Body of pancreas (tissue), 4 donors: ENCODE results near the gene SORL1. TPM values are rescaled to one million over a fixed set of nuclear protein-coding genes. Genes with fewer than 3 reads are reported as not detected.

Experiments
- ATAC-seq: fragments of 150-250 bp; one replicate; pipeline ENCODE4 v1.9.1; 2016
- DNase-seq, 4 donors: peaks; one replicate each; pipeline ENCODE4 v3.0.0-alpha.2; 2019
- H3K27ac ChIP-seq, 4 donors: fragments of 200-600 bp; sonication (generic); 1 replicate in 3 of 4; 2 replicates in 1 of 4; pipeline versions ENCODE4 v1.5.1 to v1.6.1; 2016 to 2019; ENCODE audit warnings: mild to moderate bottlenecking in 1 of 4, mixed read lengths in 1 of 4, moderate library complexity in 1 of 4
- H3K27me3 ChIP-seq, 2 donors: fragments of 200-600 bp; sonication (generic); one replicate each; pipeline ENCODE4 v1.6.0; 2016; ENCODE audit warnings: mild to moderate bottlenecking in 1 of 2
- H3K36me3 ChIP-seq, 2 donors: fragments of 200-600 bp; sonication (generic); replicated peaks in 1 of 2; 2 replicates each; pipeline ENCODE4 v1.5.1; 2016; ENCODE audit warnings: low read depth in 2 of 2; ENCODE audit not compliant: insufficient read depth in 1 of 2
- H3K4me1 ChIP-seq: fragments of 200-600 bp; sonication (generic); one replicate; pipeline ENCODE4 v1.6.0; 2016
- H3K4me3 ChIP-seq, 2 donors: fragments of 200-600 bp; sonication (generic); 1 replicate in 1 of 2; 2 replicates in 1 of 2; pipeline ENCODE4 v1.5.1; 2016 to 2019
- H3K9me3 ChIP-seq, 3 donors: fragments of 200-600 bp; sonication (generic); 1 replicate in 2 of 3; 2 replicates in 1 of 3; pipeline ENCODE4 v1.5.1; 2016
- CTCF ChIP-seq, 7 experiments: fragments of 450-650 bp in 4 of 7; fragments of 200-600 bp in 3 of 7; sonication (generic) in 3 of 7; IDR thresholded peaks; one replicate each; pipeline ENCODE4 v1.5.1; 2016 to 2019; ENCODE audit warnings: antibody characterized with exemption in 7 of 7
- POLR2A ChIP-seq, 3 donors: fragments of 450-650 bp; IDR thresholded peaks; one replicate each; pipeline ENCODE4 v1.6.1; 2016; ENCODE audit warnings: antibody characterized with exemption in 3 of 3, mild to moderate bottlenecking in 2 of 3
- whole genome bisulfite sequencing, 2 donors: methylation state at CpG; one replicate each; pipeline ENCODE4 v1.1.5; 2017; 5-methylcytosine and 5-hydroxymethylcytosine counted together
- intact Hi-C: fragments of 100-400 bp; cut with DNase I; formaldehyde crosslinking; loops from one replicate; pipeline ENCODE4 v1.15.1; 2023
- total RNA-seq, 2 donors: library from RNA; depleted of rRNA; stranded (reverse); fragments of >200 nt; gene quantifications; one replicate each; pipeline ENCODE4 v1.1.0, GENCODE V29; 2016

Gene SORL1
- total RNA-seq, 2 donors from 2014 or later: 25.1 to 26.5 TPM

- whole genome bisulfite sequencing, 2 donors: 60 to 72% methylated on average over 1 of the region's 1 CpG
- DNase-seq (no peak), ATAC-seq (no peak)
- Histone ChIP-seq H3K27me3 (no peaks in the 10 kb centered on the region), H3K36me3 (no peaks in the 10 kb centered on the region), H3K9me3 (no peaks in the 10 kb centered on the region), H3K4me1 (peaks cover 5% of the 10 kb centered on the region), H3K27ac (no peak overlapping the region), H3K4me3 (no peak overlapping the region)
- no peak for TF ChIP-seq POLR2A (IDR thresholded peaks at IDR 0.05)
- no peak for TF ChIP-seq CTCF (IDR thresholded peaks at IDR 0.05)
- intact Hi-C loops: no loop called here
Observed at GRCh38 chr11:121450401-121450800, 1.7 kb upstream of the SORL1 start.

DNA sequence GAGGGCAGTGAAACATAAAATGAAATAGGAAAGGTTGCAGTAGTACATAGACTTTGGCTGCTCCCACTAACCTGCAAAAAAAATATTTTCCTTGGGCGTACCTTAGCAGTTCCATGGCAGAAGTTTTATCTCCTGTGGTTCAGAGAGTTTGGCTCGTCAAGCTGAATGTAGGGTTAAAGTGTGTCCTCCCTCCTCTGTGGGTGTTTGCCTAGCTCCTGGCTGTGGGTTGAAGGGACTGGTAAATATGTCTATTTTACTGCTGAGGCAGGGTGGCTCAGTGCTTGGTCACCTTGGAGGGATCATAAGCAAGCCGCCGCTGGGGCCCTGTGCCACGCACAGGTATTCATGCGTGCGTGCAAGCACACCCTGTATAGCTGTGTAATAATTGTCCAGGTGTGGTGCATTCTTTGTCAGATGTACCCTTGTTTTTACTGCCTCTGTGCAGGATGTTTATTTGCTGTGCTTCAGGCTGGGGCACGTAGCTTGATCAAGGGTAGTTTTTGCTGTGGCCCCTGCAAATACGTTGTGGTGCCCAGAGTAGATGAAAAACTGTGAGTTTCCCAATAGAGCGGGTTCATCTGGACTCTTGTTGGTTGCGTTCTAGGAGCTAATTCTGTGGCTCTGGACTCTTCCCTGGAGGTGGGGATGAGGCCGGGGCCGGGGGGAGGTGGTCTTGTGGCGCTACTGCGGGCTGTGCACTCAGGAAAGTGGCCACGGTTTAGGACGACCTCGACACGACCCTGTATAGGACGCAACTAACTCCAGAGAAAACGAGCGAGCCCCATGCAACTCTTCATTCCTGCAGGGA lies 732 bp upstream of the SORL1 start:
- intact Hi-C loops: no loop called here
- ATAC-seq: peak; percentile 27
- Histone ChIP-seq H3K27ac (peak overlapping the region; percentile 52 to 79 (median 67)), H3K27me3 (no peaks in the 10 kb centered on the region), H3K4me3 (peak overlapping the region in 1 of 2 donors; percentile 25), H3K36me3 (no peaks in the 10 kb centered on the region), H3K9me3 (no peaks in the 10 kb centered on the region), H3K4me1 (peaks cover 5% of the 10 kb centered on the region)
- 25 to 47% methylated on average over 7 to 22 of the region's 22 CpGs for WGBS, 2 donors
- DNase-seq: peak in 3 of 4 donors; percentile 20 to 34 (median 24)
- no peak for TF ChIP-seq CTCF (IDR thresholded peaks at IDR 0.05)
- no peak for TF ChIP-seq POLR2A (IDR thresholded peaks at IDR 0.05)

DNA sequence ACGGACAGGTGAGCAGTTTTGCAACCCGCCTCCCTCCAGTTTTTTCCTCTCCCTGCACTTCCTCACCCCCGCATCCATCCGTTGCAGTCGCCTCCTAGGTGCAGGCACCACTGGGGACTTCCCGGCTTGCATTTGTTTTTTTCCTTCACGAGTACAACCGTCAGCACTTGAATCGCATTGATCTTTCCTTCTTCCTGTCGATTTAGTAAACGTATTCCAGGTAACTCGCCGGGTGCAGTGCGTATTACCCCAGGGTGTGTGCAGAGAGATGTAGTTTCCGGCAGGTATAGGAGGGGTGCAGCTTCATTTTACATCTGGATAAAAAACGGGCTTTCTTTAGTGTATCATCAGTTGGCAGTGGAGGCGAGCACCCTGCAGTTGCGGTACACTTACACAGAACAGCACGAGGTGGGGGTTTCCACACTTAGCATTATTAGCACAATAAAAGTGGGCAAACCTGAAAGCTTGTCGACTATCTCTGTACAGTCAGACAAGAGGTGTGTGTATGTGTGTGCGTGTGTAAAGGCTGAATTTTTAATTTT lies 566 bp downstream of the SORL1 start, which contains the start of gene SORL1-AS1:
Gene SORL1-AS1 (minus strand): TSS at position 359 of the 542 bp plus-strand sequence.
- peaks cover 5% of the 10 kb centered on the region for H3K4me1 ChIP-seq
- intact Hi-C loops: no loop called here

DNA sequence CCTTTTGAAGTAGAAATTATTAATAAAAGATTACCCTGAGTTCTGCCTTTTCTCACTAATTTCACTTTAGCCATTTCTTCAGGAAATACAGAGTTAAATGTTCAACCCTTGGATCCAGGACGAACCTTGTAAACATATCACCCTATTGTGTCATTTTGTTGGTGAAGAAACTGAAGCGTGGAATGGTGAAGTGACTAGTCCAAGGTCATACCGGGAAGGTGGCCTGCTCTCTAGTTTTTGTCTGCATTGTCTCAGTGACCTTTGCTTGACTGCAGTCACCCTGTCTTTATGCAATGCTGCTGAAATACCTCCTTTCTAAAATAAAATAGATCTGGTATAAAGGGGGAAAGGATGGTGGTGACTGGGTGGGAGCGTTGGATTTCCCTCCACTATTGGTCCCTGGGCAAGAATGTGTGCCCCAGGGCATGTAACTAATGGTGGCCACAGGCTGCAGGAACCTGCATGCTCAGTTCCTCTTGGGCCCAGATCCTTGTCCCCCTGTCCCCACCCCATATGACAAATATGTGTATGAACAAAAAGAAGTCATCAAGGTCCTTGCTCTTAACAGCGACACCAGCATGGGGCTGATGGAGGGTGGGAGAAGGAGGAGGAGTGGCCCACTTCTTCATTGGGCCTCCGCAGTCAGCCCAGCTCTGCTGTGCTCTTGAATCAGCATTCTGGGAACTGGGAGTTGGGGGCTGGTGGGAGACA lies 1.6 kb downstream of the SORL1 start:
- Histone ChIP-seq H3K4me3 (no peak overlapping the region), H3K27ac (no peak overlapping the region)
- 51 to 52% methylated on average over 6 of the region's 6 CpGs for WGBS, 2 donors

More for the DNA sequence above, 566 bp downstream of the SORL1 start, which contains the start of gene SORL1-AS1:
- peak within 1 kb of the TSS; percentile 2 to 65 for H3K4me3 ChIP-seq
- ATAC-seq (peak; percentile 28), DNase-seq (peak; percentile 18 to 29 (median 19))
- TF ChIP-seq POLR2A (IDR thresholded peaks at IDR 0.05): no peak
- no peak for TF ChIP-seq CTCF (IDR thresholded peaks at IDR 0.05)
- peak within 1 kb of the TSS; percentile 52 to 79 (median 67) for H3K27ac ChIP-seq
- WGBS, 2 donors: 3 to 5% methylated on average over 21 of the region's 21 CpGs
- no peaks in the 10 kb centered on the region for H3K36me3 ChIP-seq
- H3K27me3 ChIP-seq: no peaks in the 10 kb centered on the region
- no peaks in the 10 kb centered on the region for H3K9me3 ChIP-seq

More for the DNA sequence above, 1.6 kb downstream of the SORL1 start:
- no peak for ATAC-seq
- no peak for DNase-seq
- peaks cover 5% of the 10 kb centered on the region for H3K4me1 ChIP-seq
- H3K27me3 ChIP-seq: no peaks in the 10 kb centered on the region
- no peaks in the 10 kb centered on the region for H3K9me3 ChIP-seq
- intact Hi-C loops: no loop called here
- TF ChIP-seq POLR2A (IDR thresholded peaks at IDR 0.05) (no peak), CTCF (IDR thresholded peaks at IDR 0.05) (no peak)
- H3K36me3 ChIP-seq: no peaks in the 10 kb centered on the region
